ENCODE data around the gene ALDH4A1.

ALDH4A1 gene

GRCh38 chr1:18823438-18823837 is 78.9 kb downstream of the ALDH4A1 start:
- TF ChIP-seq POLR2A (IDR thresholded peaks at IDR 0.05; ENCODE audit: low read depth, low read length) (no peak), POLR2AphosphoS5 (IDR thresholded peaks at IDR 0.05; ENCODE audit: low read depth, low read length) (no peak), TAF1 (IDR thresholded peaks at IDR 0.05; ENCODE audit: borderline replicate concordance, low read depth, low read length) (no peak)
- FAIRE-seq (no peak), DNase-seq (ENCODE audit: insufficient read length) (no peak)
